Calu3 (cell line): Measurements from ENCODE around the gene FAR2. TPM values are rescaled to one million over a fixed set of nuclear protein-coding genes. Genes with fewer than 3 reads are reported as not detected.
"Not testable (repeated sequence)": the region's sequence is repeated elsewhere in the genome, so short reads cannot be mapped to it uniquely, and the experiment has no call there.

ENCODE experiments used
- BruUV-seq: library from RNA; stranded (reverse); fragments of 400-500 nt; replicated peaks from 2 replicates; lab custom pipeline; 2021; lab: Mats Ljungman, UMichigan
- CTCF ChIA-PET: fragments of 300-600 bp; sonication (Branson Sonifier 250); formaldehyde crosslinking; loops from one replicate; lab custom pipeline; 2022; ENCODE audit warnings: antibody characterized with exemption; lab: Charles Lee
- DNase-seq: peaks from one replicate; pipeline ENCODE4 v3.0.0; 2022
- H3K27ac Mint-ChIP-seq: one replicate; pipeline ENCODE4 v1.8.0; 2022; ENCODE audit warnings: mixed read lengths; ENCODE audit not compliant: unreplicated experiment
- H3K27me3 Mint-ChIP-seq: one replicate; pipeline ENCODE4 v1.8.0; 2022; ENCODE audit warnings: mixed read lengths; ENCODE audit not compliant: unreplicated experiment
- H3K36me3 Mint-ChIP-seq: one replicate; pipeline ENCODE4 v1.8.0; 2022; ENCODE audit warnings: mild to moderate bottlenecking, moderate library complexity, mixed read lengths; ENCODE audit not compliant: insufficient read depth, unreplicated experiment
- H3K4me1 Mint-ChIP-seq: one replicate; pipeline ENCODE4 v1.8.0; 2022; ENCODE audit warnings: mild to moderate bottlenecking, low read depth, mixed read lengths; ENCODE audit not compliant: unreplicated experiment
- H3K4me3 Mint-ChIP-seq: one replicate; pipeline ENCODE4 v1.8.0; 2022; ENCODE audit warnings: mild to moderate bottlenecking, low read depth, moderate library complexity, mixed read lengths; ENCODE audit not compliant: unreplicated experiment
- H3K9me3 Mint-ChIP-seq: one replicate; pipeline ENCODE4 v1.8.0; 2022; ENCODE audit warnings: low read depth, mixed read lengths; ENCODE audit not compliant: unreplicated experiment
- intact Hi-C: fragments of 100-400 bp; cut with micrococcal nuclease; formaldehyde crosslinking; loops from one replicate; pipeline ENCODE4 v1.10.0; 2022; ENCODE audit not compliant: unreplicated experiment
- total RNA-seq: library from RNA; stranded (reverse); gene quantifications from 2 replicates; pipeline ENCODE4 v1.2.3, GENCODE V29; 2022
- TF ChIP-seq, protein P1 (sequence below): fragments of 200-600 bp; IDR thresholded peaks from one replicate; pipeline ENCODE4 v1.8.0; 2022; ENCODE audit warnings: antibody characterized with exemption; ENCODE audit not compliant: unreplicated experiment

The FAR2 gene
- total RNA-seq, 1 experiment from 2014 or later = 24.0 TPM

DNA sequence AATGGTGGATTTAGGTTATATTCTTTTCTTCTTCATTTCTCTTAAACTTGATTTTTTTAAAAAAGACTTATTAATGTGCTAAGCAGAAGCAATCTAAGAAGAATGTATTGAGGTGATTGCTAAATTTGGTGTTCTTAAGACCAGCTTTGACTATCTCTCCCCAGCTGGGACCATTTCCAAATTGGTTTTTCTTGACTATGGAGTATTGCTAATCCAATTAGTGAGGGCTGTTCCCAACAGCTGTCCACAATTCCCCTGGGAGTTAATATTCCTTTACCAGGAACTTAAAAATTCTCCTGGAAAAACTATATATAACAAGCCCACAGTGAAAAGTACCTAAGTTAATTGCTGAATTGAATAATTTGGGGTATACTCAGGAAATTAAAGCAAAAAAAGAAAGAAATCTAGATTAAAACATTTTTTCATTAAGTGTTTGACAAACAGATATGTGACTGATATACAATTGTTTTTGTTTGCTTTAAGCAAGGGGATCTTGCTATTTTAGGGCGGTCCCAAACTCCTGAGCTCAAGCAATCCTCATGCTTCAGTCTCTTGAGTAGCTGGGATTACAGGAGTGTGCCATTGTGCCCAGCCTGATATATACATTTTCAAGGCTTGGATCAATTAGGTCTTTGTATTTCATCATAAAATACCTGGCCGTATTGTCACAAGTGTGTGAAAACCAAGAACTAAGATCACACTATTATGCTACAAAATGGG is 105.0 kb downstream of the FAR2 start:
- Mint-ChIP-seq H3K9me3 (no peaks in the 10 kb centered on the region), H3K27me3 (no peaks in the 10 kb centered on the region), H3K4me1 (no peaks in the 10 kb centered on the region), H3K4me3 (no peak overlapping the region), H3K36me3 (no peaks in the 10 kb centered on the region), H3K27ac (no peak overlapping the region)
- no TSS peak for BruUV-seq
- DNase-seq = no peak
- intact Hi-C loops = no loop called here
- CTCF ChIA-PET = interaction anchor here (0.7 kb wide), 1 partner anchor 674 kb away, joined by 3 read pairs; no protein-coding TSS in a partner anchor
- TF ChIP-seq, protein P1, sequence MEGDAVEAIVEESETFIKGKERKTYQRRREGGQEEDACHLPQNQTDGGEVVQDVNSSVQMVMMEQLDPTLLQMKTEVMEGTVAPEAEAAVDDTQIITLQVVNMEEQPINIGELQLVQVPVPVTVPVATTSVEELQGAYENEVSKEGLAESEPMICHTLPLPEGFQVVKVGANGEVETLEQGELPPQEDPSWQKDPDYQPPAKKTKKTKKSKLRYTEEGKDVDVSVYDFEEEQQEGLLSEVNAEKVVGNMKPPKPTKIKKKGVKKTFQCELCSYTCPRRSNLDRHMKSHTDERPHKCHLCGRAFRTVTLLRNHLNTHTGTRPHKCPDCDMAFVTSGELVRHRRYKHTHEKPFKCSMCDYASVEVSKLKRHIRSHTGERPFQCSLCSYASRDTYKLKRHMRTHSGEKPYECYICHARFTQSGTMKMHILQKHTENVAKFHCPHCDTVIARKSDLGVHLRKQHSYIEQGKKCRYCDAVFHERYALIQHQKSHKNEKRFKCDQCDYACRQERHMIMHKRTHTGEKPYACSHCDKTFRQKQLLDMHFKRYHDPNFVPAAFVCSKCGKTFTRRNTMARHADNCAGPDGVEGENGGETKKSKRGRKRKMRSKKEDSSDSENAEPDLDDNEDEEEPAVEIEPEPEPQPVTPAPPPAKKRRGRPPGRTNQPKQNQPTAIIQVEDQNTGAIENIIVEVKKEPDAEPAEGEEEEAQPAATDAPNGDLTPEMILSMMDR = no peak

DNA sequence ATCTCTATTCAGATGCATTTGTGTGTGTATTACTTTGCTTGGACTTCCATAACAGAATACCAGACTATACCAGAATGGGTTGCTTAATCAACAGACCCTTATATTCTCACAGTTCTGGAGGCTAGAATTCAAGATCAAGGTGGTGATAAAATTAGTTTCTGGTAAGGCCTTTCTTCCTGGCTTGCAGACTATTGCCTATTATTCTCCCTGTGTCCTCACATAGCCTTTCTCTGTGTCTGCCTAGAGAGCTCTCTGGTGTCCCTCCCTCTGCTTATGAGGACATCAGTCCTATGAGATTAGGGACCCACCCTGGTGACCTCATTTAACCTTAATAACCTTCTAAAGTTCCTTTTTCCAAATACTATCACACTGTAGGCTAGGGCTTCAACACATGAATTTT is 106.0 kb downstream of the FAR2 start:
- H3K9me3 Mint-ChIP-seq = no peaks in the 10 kb centered on the region
- CTCF ChIA-PET = interaction anchor here (0.7 kb wide), 1 partner anchor 675 kb away, joined by 3 read pairs; no protein-coding TSS in a partner anchor
- no peaks in the 10 kb centered on the region for H3K36me3 Mint-ChIP-seq
- TF ChIP-seq, protein P1 = no peak
- no TSS peak for BruUV-seq
- DNase-seq = no peak
- no peak overlapping the region for H3K27ac Mint-ChIP-seq
- H3K27me3 Mint-ChIP-seq = no peaks in the 10 kb centered on the region
- no peaks in the 10 kb centered on the region for H3K4me1 Mint-ChIP-seq
- intact Hi-C loops = no loop called here
- H3K4me3 Mint-ChIP-seq = no peak overlapping the region

DNA sequence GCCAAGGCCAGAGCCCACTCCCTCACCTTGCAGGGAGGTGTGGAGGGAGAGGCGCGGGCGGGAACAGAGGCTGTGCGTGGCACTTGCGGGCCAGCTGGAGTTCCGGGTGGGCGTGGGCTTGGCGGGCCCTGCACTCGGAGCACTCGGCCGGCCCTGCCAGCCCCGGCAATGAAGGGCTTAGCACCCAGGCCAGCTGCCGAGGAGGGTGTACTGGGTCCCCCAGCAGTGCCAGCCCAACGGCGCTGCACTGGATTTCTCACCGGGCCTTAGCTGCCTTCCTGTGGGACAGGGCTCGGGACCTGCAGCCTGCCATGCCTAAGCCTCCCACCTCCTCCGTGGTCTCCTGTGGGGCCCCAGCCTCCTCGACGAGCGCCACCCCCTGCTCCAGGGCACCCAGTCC is 107.5 kb downstream of the FAR2 start:
- Mint-ChIP-seq H3K27ac (no peak overlapping the region), H3K4me3 (no peak overlapping the region)

GRCh38 chr12:29257687-29258086 is 108.6 kb downstream of the FAR2 start:
- H3K36me3 Mint-ChIP-seq, BruUV-seq, H3K4me1 Mint-ChIP-seq, DNase-seq, intact Hi-C loops, H3K27ac Mint-ChIP-seq, CTCF ChIA-PET, H3K27me3 Mint-ChIP-seq, H3K4me3 Mint-ChIP-seq, H3K9me3 Mint-ChIP-seq: not testable (repeated sequence)

More for the DNA sequence above, 107.5 kb downstream of the FAR2 start:
- no peaks in the 10 kb centered on the region for H3K4me1 Mint-ChIP-seq
- no peaks in the 10 kb centered on the region for H3K36me3 Mint-ChIP-seq
- intact Hi-C loops = no loop called here
- H3K27me3 Mint-ChIP-seq = no peaks in the 10 kb centered on the region
- no TSS peak for BruUV-seq
- TF ChIP-seq, protein P1 = no peak
- no peak for DNase-seq
- peaks cover 5% of the 10 kb centered on the region for H3K9me3 Mint-ChIP-seq
- CTCF ChIA-PET = no interaction called here

DNA sequence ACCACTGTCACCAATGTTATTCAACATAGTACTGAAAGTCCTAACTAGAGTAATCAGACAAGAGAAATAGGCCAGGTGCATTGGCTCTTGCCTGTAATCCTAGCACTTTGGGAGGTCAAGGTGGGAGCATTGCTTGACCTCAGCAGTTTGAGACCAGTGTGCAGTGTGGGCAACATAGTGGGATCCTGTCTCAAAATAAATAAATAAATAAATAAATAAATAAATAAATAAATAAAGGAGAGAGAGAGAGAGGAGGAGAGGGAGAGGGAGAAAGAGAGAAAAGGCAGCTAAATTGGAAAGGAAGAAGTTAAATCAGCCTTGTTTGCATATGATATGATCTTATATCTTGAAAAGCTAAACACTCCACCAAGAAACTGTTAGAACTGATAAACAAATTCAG is 115.3 kb downstream of the FAR2 start:
- no peak for DNase-seq
- Mint-ChIP-seq H3K27me3 (no peaks in the 10 kb centered on the region), H3K27ac (no peak overlapping the region), H3K4me1 (no peaks in the 10 kb centered on the region), H3K9me3 (peaks cover 8% of the 10 kb centered on the region), H3K4me3 (no peak overlapping the region), H3K36me3 (no peaks in the 10 kb centered on the region)
- TF ChIP-seq, protein P1 = no peak
- CTCF ChIA-PET = no interaction called here
- intact Hi-C loops = no loop called here
- BruUV-seq = no TSS peak
